Caki2 (cell line): ENCODE data around the gene SLC37A1. TPM values are rescaled to one million over a fixed set of nuclear protein-coding genes. Genes with fewer than 3 reads are reported as not detected.
A peak's percentile ranks its signal among the peaks of the same experiment; 100 is the strongest.

Source experiments
- DNase-seq: peaks from one replicate; pipeline ENCODE4 v3.0.0-alpha.2; 2015; ENCODE audit warnings: low read depth
- in situ Hi-C: cut with HindIII; loops from 2 replicates; pipeline ENCODE4 v1.10.0; 2016; ENCODE audit warnings: low sequenced_read_pairs, low pct_unique_long_range_greater_than_20kb, mixed read lengths
- total RNA-seq: library from RNA; depleted of rRNA; stranded (reverse); fragments of >200 nt; shearing (Covaris generic); gene quantifications from 2 replicates; pipeline ENCODE4 v1.2.3, GENCODE V29; 2014; ENCODE audit warnings: low replicate concordance

Gene SLC37A1
- total RNA-seq, 1 experiment from 2014 or later = 39.8 TPM

GRCh38 chr21:42496120-42496838 lies 17.4 kb upstream of the SLC37A1 start, which contains the start of gene RSPH1:
TSS of gene RSPH1 (minus strand) at chr21:42496224. CDS start at chr21:42496186, 38 bp downstream.
- in situ Hi-C loops = no loop called here
- peak; percentile 100 for DNase-seq

DNA sequence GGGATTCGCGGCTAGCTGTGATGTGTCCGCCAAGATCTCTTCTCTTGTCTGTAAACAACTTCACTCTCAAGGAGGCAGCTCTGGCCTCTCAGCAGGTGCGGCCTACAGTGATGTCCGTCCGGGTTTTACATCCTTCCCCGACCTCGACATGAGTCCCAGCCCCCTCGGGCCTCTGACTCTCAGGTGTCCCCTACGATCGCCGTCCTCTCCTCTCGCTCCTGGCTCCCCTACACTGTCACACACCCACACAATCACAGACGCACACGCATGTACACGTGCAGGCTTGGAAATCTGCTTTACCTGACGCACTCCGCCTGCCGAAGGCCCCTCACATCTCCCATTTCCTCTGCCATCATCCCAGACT lies 16.8 kb upstream of the SLC37A1 start:
- DNase-seq = no peak
- in situ Hi-C loops = no loop called here

DNA sequence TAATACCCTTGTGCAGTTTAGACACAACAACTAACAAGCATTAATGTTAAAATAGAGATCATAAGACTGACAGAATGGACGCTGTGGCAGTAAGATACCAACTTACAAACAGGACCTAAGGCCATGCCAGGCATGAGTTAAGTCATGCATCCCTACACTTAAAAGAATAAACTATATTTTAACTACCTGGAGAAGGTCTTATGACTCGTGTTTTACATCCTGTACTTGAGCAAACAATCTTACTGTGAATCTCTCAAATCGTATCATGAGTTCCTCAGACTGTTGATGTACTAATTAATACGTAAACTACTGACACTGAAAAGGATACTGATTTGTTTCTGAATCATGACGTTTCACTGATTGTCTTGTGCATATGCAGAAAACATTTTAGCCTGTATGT lies 15.6 kb upstream of the SLC37A1 start:
- in situ Hi-C loops = no loop called here
- no peak for DNase-seq

GRCh38 chr21:42499444-42500112 lies 14.1 kb upstream of the SLC37A1 start:
- no peak for DNase-seq
- in situ Hi-C loops = no loop called here

DNA sequence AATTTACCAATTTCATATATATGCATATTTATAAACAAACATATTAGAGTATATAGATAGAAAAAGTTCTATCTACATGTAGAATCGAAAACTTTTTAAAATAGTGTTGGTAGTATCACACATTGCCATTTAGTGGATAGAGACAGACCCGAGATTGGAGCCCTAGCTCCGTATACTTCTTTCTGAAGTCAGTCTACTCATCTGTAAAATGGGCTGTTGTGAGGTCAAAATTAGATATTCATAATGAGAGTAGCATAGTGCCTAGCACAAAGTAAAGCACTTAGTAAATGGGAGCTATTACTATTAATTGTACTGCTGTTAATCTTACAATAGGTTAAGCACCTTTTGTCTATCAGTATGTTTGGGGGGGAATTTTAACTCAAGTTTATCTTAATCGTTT lies 13.4 kb upstream of the SLC37A1 start:
- in situ Hi-C loops = no loop called here
- DNase-seq = no peak

DNA sequence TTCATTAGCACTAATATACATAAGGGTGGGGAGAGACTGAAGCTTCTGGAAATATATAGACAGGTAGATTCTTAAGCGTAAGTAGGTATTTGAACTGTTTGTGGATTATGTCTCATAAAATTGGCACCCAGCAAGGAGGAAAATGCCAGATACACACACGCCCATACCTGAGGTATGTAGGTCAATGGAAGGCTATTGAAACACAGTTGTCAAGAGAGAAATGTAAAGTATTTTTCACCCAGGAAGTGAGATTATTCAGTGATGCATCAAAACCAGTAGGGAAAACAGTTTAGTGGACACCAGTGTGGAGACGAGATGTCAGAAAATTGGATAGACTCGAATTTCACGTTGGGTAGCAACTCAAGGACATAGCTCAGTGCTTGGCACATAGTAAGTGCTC lies 12.9 kb upstream of the SLC37A1 start:
- in situ Hi-C loops = no loop called here
- no peak for DNase-seq

DNA sequence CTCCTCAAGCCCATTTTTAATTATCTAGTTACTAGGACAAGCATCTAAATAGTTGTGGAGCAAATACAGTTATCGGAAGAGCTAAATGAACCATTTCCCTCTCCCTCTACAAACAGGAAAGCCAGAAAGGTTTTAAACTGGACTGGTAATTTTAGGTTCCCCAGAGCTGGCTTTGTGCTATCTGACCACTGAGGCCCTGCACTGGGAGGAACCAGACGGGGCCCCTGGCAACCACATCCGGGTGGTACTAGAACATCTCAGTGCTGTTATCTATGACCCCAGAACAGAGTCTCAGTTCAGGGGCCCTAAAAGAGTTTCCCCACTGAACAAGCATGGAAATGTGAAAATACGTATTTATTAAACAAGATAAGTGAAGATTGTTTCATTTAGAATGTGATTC lies 9.9 kb upstream of the SLC37A1 start:
- in situ Hi-C loops = no loop called here
- DNase-seq = no peak

GRCh38 chr21:42505090-42505726 lies 8.4 kb upstream of the SLC37A1 start:
- in situ Hi-C loops = no loop called here
- DNase-seq = no peak

GRCh38 chr21:42507418-42507817 lies 6.2 kb upstream of the SLC37A1 start:
- no peak for DNase-seq
- in situ Hi-C loops = no loop called here

GRCh38 chr21:42508371-42508770 lies 5.3 kb upstream of the SLC37A1 start:
- DNase-seq = no peak
- in situ Hi-C loops = no loop called here

- no peak for DNase-seq
- in situ Hi-C loops = no loop called here
Measured at GRCh38 chr21:42509244-42509643, 4.4 kb upstream of the SLC37A1 start.

DNA sequence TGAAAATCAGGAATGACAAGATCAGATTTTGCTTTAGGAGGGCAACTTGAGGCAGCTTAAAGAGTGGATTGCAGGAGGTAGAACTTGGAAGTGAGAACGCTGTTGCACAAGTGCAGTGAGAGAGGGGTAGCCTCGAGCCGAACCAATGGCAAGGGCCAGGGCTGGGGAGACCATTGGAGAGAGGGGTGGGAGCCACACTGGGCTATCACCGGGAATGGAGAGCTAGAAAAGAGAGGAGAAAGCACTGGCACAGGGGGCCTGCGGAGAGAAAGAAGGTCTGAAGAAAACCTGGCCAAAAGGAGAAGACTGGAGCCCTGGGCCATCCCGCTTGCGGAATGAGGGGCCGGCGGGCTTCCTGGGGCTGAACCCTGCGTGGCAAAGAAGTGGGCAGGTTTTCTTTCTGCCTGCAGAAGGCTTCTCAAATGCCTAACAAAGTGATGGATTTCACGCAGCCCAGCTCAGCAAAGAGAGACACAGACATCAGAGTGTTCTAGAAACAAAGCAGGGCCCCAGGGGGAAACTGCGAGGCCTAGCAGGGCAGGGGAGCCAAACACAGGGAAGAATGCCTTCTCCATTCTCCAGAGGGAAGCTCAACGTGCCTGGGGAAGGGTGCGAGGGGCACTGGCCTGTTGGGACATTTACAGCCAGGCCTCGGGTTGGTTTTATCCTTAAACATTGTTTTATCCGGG lies 1.2 kb upstream of the SLC37A1 start:
- in situ Hi-C loops = no loop called here
- no peak for DNase-seq

DNA sequence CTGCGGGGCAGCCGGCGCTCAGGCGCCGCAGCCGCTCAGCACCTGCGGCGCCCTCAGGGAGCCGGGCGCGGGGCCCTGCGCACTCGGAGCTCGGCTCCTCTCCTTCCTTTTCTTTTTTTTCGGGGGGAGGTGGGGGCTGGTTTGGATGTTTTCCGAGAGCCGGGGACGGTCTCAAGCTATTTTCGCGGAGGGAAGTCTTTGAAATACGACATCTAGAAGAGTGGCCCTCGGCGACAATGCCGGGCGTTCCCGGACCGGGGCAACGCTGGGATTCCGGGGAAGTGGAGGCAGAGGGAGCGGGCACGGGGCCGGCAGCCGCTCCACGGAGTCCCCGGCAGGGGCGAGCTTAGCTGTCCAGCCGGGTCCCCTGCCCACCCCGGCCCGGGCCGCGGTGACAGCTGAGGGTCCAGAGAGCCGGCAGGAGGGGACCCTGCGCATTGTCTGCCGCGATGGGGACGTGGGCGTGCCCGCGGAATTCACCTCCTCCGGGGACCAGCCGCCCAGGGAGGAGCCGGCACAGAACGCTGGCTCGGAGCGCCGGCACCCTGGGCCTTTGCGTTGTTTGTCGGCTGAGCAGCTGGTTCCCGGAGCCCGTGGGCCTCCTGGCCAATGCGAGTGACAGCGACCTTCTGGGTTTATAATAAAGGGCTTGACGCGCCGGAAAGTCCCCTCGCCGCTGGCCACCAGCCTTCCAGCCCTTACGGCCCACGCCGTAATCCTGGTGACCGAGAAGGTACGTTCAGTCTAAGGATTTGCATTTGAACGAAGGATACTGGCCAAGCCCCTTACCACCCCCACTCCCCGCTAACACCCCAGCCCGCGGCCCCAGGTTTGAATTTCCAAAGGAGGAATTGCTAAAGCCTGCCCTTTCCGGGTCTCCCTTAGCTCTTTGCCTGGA lies 582 bp downstream of the SLC37A1 start:
- DNase-seq = peak; percentile 63
- in situ Hi-C loops = no loop called here

DNA sequence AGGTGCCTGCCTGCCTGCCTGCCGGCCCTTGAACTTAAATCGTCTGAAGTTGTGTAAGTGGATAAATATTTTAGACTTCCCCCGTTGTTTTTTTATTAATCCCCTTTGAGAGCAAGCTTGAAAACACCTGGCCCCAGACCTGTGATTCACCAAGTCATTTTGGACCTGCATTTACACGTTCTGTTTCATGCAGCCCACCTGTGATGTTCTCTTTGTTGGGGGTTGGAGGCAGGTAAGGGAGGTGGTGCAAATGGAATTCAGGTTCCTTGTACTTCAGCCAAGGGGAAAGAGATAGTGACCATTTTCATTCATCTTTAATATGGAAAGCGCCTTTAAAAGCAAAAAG lies 1.2 kb downstream of the SLC37A1 start:
- in situ Hi-C loops = no loop called here
- no peak for DNase-seq

DNA sequence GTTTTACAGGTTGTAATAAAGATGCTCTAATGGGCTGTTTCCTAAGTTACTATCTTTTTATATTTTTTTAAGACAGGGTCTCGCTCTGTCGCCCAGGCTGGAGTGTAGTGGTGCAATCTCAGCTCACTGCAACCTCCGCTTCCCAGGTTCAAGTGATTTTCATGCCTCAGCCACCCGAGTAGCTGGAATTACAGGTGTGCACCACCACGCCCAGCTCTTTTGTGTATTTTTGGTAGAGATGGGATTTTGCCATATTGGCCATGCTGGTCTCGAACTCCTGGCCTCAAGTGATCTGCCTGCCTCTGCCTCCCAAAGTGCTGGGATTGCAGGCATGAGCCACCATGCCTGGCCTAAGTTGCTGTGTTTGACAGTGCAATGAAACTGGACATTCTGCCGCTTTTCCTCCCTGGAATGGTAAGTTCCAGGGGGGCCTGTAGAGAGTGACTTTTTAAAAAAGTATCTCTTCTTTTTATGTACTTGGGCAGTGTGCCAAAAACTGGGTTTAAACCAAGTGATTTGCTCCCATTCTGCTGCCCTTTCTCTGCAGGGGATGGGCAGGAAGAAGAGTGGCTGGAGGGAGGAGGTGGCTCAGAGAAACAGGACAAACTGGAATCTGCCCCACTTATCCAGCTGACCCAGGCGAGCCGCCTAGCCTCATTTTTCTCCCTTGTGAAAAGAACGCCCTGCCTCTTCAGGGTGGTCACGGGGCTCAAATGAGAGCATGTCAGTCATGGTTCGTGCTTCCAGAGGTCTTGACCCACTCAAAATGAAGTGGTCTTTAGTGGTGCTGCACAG lies 2.3 kb downstream of the SLC37A1 start:
- in situ Hi-C loops = no loop called here
- peak; percentile 71 for DNase-seq

DNA sequence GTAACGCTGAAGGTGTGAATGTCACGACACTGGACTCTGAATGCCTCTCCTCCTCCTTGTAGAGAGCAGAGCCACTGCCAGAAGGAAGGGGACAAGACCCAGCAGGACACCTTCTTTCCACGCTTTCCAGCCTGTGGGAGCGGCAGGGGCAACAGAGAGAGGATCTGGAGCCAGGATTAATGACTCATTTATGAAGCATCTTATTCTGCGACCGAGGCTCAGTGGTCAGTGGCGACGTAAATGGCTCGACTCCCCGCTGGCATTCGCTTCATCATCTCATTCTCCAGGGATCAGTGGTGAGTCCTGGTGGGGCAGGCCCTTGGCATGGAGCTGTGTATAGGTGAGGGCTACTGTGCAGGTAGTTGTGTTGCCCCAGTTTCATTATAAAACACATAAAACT lies 4.6 kb downstream of the SLC37A1 start:
- in situ Hi-C loops = no loop called here
- DNase-seq = peak; percentile 86

DNA sequence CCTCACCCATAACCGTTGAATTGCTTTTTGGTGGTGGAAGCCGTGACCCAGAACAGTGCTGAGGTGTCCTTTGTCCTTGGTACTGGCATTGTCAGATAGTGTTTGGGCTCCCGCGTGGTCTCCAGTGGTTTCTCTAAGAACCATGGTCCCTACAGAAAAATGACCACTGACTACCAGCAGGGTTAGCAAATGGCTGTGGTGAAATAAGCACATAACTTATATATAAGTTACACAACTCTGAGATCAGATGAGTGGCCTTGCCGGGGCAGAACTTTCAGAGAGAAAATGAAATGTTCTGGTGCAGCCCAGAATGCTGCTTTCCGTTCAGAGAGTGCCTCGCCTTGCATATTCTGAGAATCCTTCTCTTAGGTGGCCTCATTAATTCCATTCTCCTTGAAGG lies 5.0 kb downstream of the SLC37A1 start:
- no peak for DNase-seq
- in situ Hi-C loops = no loop called here
